ENCODE data around the gene PARP4.
"Not testable (repeated sequence)": the region's sequence is repeated elsewhere in the genome, so short reads cannot be mapped to it uniquely, and the experiment has no call there.

The PARP4 gene

DNA sequence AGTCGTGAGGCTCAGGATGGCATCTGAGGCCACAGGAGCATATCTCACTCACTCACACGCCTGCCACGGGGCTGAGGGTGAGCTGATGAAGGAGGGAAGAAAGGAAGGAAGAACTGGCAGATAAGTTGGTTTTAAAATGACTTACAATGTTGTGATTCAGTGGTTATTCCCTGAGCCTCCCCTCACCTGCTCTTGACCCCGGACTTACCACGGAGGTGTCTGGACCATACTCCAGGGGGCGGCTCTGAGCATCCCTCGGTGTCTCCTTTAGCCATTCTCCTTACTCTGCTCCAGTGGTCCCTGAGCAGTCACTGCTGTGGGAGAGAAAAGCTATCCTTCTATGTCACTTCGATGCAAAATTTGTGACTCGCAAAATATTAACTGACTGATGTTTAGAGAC lies 141.3 kb downstream of the PARP4 start:
- in situ Hi-C loops (cut with MboI; ENCODE audit: low sequenced_read_pairs) = not testable (repeated sequence)

All from HL-60/S4 (cell line).